Inferior parietal cortex (tissue), 1 donor: ENCODE results near the gene RRP36.
"Not testable (repeated sequence)": the region's sequence is repeated elsewhere in the genome, so short reads cannot be mapped to it uniquely, and the experiment has no call there.

Source experiments
- DNase-seq: peaks from one replicate; pipeline ENCODE4 v3.0.0-alpha.2; 2016; ENCODE audit errors: extremely low spot score

RRP36 gene

GRCh38 chr6:43037197-43037596 is 15.8 kb downstream of the RRP36 start:
- DNase-seq = no peak

- DNase-seq = no peak
Observed at GRCh38 chr6:43037706-43038105, 16.3 kb downstream of the RRP36 start.

GRCh38 chr6:43038727-43039126 is 17.3 kb downstream of the RRP36 start:
- no peak for DNase-seq

- DNase-seq = no peak
Observed at GRCh38 chr6:43040542-43041257, 19.3 kb downstream of the RRP36 start.

- DNase-seq = not testable (repeated sequence)
Observed at GRCh38 chr6:43041475-43041874, 20.1 kb downstream of the RRP36 start.

GRCh38 chr6:43043310-43043709 is 21.9 kb downstream of the RRP36 start:
- no peak for DNase-seq

- no peak for DNase-seq
Observed at GRCh38 chr6:43045371-43045930, 24.0 kb downstream of the RRP36 start.

GRCh38 chr6:43047998-43048397 is 26.6 kb downstream of the RRP36 start:
- no peak for DNase-seq

DNA sequence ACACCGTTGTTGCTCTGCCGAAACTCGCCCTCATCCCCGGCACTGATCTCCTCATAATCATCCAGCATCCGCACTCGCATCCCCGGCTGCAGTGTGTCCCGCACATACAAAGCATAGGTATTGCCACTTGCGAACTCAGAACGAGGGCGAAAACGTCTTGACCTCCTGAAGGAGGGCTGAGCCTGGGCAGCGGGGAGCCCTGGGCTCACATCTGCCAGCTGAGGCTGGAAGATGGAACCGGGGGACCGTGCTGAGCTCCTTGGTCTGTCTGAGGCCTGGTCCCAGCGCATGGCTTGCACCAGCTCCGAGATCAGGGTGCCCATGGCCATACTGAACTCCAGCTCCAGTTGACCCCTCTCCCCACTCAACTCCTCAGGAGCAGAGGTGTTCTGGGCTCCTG is 29.6 kb downstream of the RRP36 start:
- DNase-seq = no peak

- DNase-seq = no peak
Observed at GRCh38 chr6:43052225-43052841, 30.9 kb downstream of the RRP36 start.

DNA sequence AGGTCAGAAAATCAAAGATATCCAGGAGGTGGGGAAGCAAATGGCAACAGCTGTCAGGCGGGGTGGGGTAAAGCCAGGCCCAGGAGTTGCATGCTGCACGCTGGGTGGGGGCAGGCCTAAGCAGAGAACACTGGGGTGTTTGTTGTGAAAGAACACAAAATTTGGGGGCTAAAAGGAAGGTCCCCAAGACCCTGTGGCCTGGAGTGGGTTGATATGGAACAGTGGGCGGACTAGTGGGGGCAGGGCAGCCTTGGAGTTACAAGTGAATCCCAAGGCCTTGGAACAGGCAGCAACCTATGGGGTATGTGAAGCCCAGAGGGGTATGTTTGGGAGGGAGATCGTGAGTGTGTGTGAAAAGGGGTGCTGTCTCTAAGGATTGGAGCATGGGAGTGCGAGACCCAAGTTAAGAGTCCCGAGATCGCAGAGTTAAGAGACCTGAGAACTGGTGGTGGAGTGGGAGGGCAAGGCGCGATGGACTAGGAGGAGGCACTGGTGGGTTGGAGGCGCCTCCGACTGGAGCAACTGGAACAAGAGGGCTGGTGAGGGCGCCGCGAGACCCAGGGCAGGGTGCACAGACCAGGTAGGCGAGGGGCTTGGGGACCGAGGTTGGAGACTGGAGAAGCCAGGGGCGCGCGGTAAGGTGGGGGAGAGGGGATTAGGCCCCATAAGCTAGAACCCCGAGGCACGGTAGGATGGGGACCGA is 31.6 kb downstream of the RRP36 start:
- no peak for DNase-seq

GRCh38 chr6:43053545-43054205 is 32.3 kb downstream of the RRP36 start, which contains the start of gene CUL7:
CUL7 (minus strand) TSS chr6:43053851; CDS start chr6:43052788, 1,063 bp downstream.
- peak; percentile 83 for DNase-seq

DNA sequence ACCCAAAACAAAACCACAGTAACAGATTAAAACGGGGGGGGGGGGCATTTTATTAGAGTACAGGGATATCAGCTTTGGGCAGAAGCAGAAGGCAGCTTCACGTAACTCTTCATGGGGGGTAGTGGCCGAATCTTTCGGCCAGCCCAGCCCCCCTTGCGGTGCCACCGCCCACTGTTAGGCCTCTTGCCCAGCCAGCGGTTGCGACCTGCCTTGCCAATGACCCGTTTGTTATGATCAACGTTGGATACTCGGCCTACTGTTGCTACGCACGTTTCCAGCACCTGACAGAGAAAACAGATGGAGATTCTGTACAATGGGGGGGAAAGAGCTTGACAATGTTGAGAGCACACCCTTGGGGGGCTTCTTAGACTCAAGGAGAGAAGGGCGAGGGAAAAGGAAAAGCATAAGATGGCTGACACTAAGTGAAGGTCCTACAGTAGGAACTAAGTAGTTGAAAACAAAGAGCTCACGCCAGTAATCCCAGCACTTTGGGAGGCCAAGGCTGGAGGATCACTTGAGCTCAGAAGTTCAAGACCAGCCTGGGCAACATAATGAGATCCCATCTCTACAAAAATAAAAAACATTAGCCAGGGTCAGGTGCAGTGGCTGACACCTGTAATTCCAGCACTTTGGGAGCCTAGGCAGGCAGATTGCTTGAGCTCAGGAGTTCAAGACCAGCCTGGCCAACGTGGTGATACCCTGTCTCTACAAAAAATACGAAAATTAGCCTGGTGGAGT is 33.0 kb downstream of the RRP36 start:
- no peak for DNase-seq

DNA sequence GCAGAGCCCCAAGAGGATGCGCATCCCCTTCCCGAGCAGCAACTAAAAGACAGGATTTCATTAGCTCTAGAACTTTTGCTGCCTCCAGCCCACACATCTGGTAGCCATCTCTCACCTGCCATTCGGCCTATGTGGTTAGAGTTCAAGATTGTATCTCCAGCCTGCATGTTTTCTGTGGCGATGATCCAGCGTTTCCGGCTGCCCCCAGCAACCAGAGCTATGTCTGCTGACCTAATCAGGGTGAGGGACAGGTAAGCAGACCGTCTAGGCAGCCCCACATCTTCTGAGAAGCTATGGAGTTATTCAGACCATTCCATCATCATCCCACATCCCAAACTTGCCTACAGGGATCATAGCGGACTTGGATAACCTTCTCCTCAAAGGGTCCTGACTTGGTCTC is 34.5 kb downstream of the RRP36 start:
- DNase-seq = no peak

DNA sequence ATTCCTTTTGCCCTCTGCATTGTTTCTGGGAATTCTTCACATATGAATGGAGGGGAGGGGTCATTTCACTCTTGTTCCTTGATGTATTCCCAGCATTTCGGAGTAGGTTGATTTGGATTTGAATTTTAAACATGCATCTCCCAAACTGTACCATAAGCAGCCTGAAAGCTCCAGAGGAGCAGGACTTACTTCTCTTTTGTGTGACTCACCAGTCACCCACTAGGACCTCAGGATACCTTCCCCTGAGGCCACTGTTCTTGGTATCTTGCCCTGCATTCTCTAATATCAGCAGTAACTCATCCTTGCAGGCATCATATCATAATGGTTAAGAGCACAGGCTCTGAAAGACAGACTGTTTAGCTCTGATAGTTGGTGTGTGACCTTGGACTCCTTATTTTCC is 37.1 kb downstream of the RRP36 start:
- no peak for DNase-seq

DNA sequence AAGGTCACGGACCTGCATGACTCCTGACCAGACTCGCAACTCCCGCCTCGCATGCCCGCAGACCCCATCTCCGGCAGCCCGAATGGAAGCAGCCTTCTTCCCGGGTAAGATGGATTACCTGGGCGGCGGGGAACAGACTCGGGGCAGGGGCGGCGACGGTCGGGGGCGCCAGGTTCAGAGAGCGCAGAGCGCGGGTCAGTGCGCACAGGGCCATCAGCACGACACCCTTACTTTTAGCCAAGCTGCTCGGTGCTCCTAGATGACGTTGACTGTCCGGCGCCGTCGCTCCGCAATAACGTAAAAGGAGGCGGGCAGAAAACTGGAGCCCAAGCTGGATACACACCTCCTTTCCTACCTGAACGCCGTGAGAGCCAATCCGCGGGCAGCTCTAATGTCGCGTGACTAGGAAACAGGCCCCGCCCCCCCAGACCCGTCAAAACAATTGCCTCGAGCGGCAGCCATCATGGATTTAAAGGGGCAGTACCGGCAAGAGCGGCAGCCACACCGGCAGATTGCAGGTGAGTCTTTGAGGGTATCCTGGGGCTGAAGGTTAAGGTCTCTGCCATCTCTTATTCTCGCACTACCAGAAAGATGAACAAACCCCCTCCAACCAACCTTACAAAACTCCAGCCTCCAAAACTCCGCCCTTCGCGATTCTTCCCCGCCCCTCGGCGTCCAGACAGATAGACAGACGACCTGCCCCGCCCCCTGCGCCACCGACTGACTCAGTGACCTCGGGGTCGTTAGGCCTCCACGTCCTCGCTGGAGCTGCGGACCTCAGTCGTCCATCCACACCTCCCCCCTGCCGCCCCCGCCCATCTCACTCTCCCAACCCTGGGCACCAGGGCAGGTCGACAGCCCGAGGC is 38.0 kb downstream of the RRP36 start, which contains the start of the genes KLC4 and MRPL2:
TSS of gene KLC4 (plus strand) at position 464 of the 866 bp plus-strand sequence. CDS start 1,705 bp downstream, outside the sequence.
TSS of gene MRPL2 (minus strand) at position 267 of the 866 bp plus-strand sequence. CDS start at position 214, 53 bp downstream.
- peak; percentile 99 for DNase-seq

DNA sequence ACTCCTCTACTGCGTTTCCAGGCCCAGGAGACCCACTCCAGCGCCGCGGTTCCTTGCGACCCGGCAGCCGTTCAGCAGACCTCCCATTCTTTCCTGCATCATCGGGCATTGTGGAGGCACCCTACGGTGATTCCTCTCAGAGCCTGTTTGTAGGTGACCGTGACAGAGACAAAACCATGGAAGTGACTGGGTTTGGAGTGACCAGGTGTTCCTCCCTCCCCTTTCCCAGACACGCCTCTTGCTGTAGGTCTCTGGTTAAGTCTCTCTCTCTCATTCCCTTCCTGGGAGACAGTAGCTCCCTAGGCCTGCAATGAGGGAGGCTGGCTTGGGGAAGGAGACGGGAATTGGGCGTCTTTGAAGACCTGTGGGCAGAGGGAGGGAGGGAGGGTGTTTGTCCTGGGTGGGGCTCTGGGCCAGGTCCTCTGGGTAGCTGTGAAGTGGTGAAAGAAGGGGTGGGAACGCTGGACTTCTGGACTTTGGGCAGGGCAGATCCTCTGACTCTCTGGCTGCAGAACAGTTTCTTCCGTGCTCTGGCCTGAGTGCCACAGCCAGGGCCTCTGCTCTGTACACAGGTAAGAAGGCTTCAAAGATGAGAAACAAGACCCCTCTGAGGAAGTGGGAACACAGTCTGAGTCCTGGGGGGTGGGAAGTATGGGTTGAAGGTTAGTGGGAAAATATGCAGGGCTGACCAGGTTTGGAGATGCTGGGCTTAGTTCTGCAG is 38.8 kb downstream of the RRP36 start:
- no peak for DNase-seq

DNA sequence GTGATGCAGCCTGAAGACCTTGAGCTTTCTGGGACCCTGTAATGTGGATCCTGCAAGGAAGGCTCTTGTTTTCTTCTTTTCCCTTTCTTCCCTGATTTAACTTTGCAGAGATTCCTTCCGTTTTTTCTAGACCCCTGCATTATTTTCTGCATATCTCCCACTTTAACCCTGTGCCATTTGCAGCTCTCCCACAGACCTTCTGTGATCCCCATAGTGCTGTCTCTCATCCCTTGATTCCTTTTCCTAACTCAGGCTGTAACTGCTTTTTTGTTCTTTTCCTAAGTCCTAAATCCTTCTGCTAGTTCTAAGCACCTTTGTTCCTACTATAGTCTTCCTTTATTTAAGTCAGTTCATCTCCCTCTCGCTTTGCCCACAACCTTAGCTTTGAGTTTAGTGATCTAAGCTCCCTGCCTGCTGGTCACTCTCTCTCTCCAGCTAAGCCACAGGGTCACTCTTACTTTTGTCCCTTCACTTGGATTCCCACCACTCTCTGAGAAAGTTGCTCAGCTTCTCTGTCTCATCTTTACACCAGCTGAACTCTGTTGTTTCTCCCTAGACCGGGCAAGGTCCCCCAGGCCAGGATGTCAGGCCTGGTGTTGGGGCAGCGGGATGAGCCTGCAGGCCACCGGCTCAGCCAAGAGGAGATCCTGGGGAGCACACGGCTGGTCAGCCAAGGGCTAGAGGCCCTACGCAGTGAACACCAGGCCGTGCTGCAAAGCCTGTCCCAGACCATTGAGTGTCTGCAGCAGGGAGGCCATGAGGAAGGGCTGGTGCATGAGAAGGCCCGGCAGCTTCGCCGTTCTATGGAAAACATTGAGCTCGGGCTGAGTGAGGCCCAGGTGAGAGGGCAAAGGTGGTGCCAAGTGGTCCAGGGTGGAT is 39.6 kb downstream of the RRP36 start:
- DNase-seq = no peak
